H1 (cell line): ENCODE measurements around the gene MT1F. TPM values are rescaled to one million over a fixed set of nuclear protein-coding genes. Genes with fewer than 3 reads are reported as not detected.

Source experiments
- CTCF ChIA-PET: fragments of 300-600 bp; sonication (Branson Sonifier 250); formaldehyde crosslinking; loops from one replicate; lab custom pipeline; 2021; ENCODE audit not compliant: partially characterized antibody; lab: Charles Lee
- POLR2A ChIA-PET: fragments of 300-600 bp; sonication (Branson Sonifier 250); formaldehyde crosslinking; loops from one replicate; lab custom pipeline; 2021; ENCODE audit warnings: inconsistent platforms; ENCODE audit not compliant: partially characterized antibody; lab: Charles Lee
- DNase-seq, 2 experiments: peaks; one replicate each; pipeline versions ENCODE4 v3.0.0 to v3.0.0-alpha.2; 2010 to 2022; ENCODE audit warnings: low spot score in 2 of 2, low read depth in 1 of 2, mixed read lengths in 1 of 2
- FAIRE-seq: peaks from 2 replicates; lab custom pipeline; 2011; peaks lifted over from hg19 to GRCh38; lab: Jason Lieb, UNC
- H2AFZ ChIP-seq: 2 replicates; pipeline ENCODE4 v1.8.1; 2012; ENCODE audit warnings: low read length, inconsistent platforms
- H2AK5ac ChIP-seq: 2 replicates; pipeline ENCODE4 v1.6.1; 2013; ENCODE audit warnings: low read depth, low read length
- H2BK120ac ChIP-seq: replicated peaks from 2 replicates; pipeline ENCODE3; 2013; ENCODE audit warnings: low read depth, low read length, inconsistent platforms
- H2BK12ac ChIP-seq: 2 replicates; pipeline ENCODE4 v1.6.1; 2013; ENCODE audit warnings: low read depth, low read length
- H2BK15ac ChIP-seq: 2 replicates; pipeline ENCODE4 v1.6.1; 2013; ENCODE audit warnings: low read length
- H2BK20ac ChIP-seq: 2 replicates; pipeline ENCODE4 v1.6.1; 2013; ENCODE audit warnings: low read length
- H2BK5ac ChIP-seq: 2 replicates; pipeline ENCODE4 v1.6.1; 2013; ENCODE audit warnings: low read depth, low read length
- H3K14ac ChIP-seq: 2 replicates; pipeline ENCODE4 v1.6.1; 2013; ENCODE audit warnings: inconsistent platforms; ENCODE audit not compliant: insufficient read length
- H3K18ac ChIP-seq: 2 replicates; pipeline ENCODE4 v1.6.1; 2013; ENCODE audit warnings: low read length; ENCODE audit errors: extremely low read depth
- H3K23ac ChIP-seq: 2 replicates; pipeline ENCODE4 v1.6.1; 2013; ENCODE audit warnings: inconsistent platforms; ENCODE audit not compliant: insufficient read length
- H3K23me2 ChIP-seq: 2 replicates; pipeline ENCODE4 v1.6.1; 2013; ENCODE audit warnings: low read depth, low read length
- H3K27ac ChIP-seq: 2 replicates; pipeline ENCODE4 v1.6.1; 2011; ENCODE audit warnings: low read depth, low read length, inconsistent platforms
- H3K27me3 ChIP-seq, 4 experiments: replicated peaks in 1 of 4; 1 replicate in 1 of 4; 2 replicates in 3 of 4; pipeline versions ENCODE4 v1.6.1 to v1.8.1; 2011 to 2013; ENCODE audit warnings: low read length in 3 of 4, mild to moderate bottlenecking in 3 of 4, inconsistent platforms in 2 of 4, mixed read lengths in 2 of 4, moderate library complexity in 1 of 4; ENCODE audit not compliant: control insufficient read depth in 3 of 4, insufficient read depth in 3 of 4; ENCODE audit errors: extremely low read depth in 1 of 4
- H3K36me3 ChIP-seq, 4 experiments: 2 replicates each; pipeline versions ENCODE4 v1.6.1 to v1.8.1; 2011 to 2013; ENCODE audit warnings: mild to moderate bottlenecking in 4 of 4, low read length in 3 of 4, moderate library complexity in 2 of 4, control low read depth in 1 of 4, inconsistent platforms in 1 of 4; ENCODE audit not compliant: insufficient read depth in 4 of 4, control insufficient read depth in 2 of 4
- H3K4ac ChIP-seq: replicated peaks from 2 replicates; pipeline ENCODE3; 2013; ENCODE audit warnings: low read length, low read depth, mixed read lengths, inconsistent platforms; ENCODE audit not compliant: insufficient read length
- H3K4me1 ChIP-seq, 4 experiments: replicated peaks in 1 of 4; 1 replicate in 1 of 4; 2 replicates in 3 of 4; pipeline versions ENCODE4 v1.6.1 to v1.8.1; 2011 to 2013; ENCODE audit warnings: low read length in 3 of 4, inconsistent platforms in 2 of 4, mixed read lengths in 1 of 4; ENCODE audit not compliant: insufficient read depth in 4 of 4, control insufficient read depth in 3 of 4
- H3K4me2 ChIP-seq, 2 experiments: 2 replicates each; pipeline versions ENCODE4 v1.6.1 to v1.8.1; 2011 to 2013; ENCODE audit warnings: low read depth in 2 of 2, low read length in 2 of 2, control low read depth in 1 of 2, inconsistent platforms in 1 of 2, mild to moderate bottlenecking in 1 of 2; ENCODE audit not compliant: insufficient read depth in 1 of 2
- H3K4me3 ChIP-seq, 4 experiments: fragments of 200-600, 300-600 bp in 1 of 4; sonication (generic), shearing (Covaris generic), sonication (Bioruptor Twin) in 1 of 4; 2 replicates each; pipeline versions ENCODE4 v1.5.1 to v1.8.1; 2011 to 2016; ENCODE audit warnings: low read length in 4 of 4, low read depth in 3 of 4, control low read depth in 2 of 4, inconsistent platforms in 2 of 4, mild to moderate bottlenecking in 2 of 4, mixed read lengths in 1 of 4, moderate library complexity in 1 of 4; ENCODE audit not compliant: insufficient read depth in 2 of 4; ENCODE audit errors: extremely low read depth in 1 of 4
- H3K56ac ChIP-seq: replicated peaks from 2 replicates; pipeline ENCODE3; 2013; ENCODE audit warnings: low read depth, mild to moderate bottlenecking, mixed read lengths, low read length, inconsistent platforms; ENCODE audit not compliant: insufficient read length
- H3K79me1 ChIP-seq: 2 replicates; pipeline ENCODE4 v1.6.1; 2013; ENCODE audit warnings: low read depth, low read length, control low read depth
- H3K79me2 ChIP-seq, 2 experiments: 2 replicates each; pipeline versions ENCODE4 v1.6.1 to v1.8.1; 2012 to 2013; ENCODE audit warnings: low read length in 2 of 2, mild to moderate bottlenecking in 2 of 2, inconsistent platforms in 1 of 2; ENCODE audit not compliant: insufficient read depth in 2 of 2, control insufficient read depth in 1 of 2
- H3K9ac ChIP-seq, 4 experiments: replicated peaks in 1 of 4; 1 replicate in 1 of 4; 2 replicates in 3 of 4; pipeline versions ENCODE4 v1.6.1 to v1.8.1; 2011 to 2013; ENCODE audit warnings: low read depth in 3 of 4, low read length in 3 of 4, control low read depth in 2 of 4, mild to moderate bottlenecking in 2 of 4, moderate library complexity in 2 of 4, inconsistent platforms in 1 of 4; ENCODE audit errors: extremely low read depth in 1 of 4
- H3K9me3 ChIP-seq, 2 experiments: 2 replicates each; pipeline versions ENCODE4 v1.6.1 to v1.8.1; 2012 to 2013; ENCODE audit warnings: mild to moderate bottlenecking in 2 of 2, moderate library complexity in 2 of 2, control low read depth in 1 of 2, inconsistent platforms in 1 of 2, low read depth in 1 of 2, low read length in 1 of 2, mixed read lengths in 1 of 2; ENCODE audit not compliant: insufficient read depth in 2 of 2
- H4K20me1 ChIP-seq, 2 experiments: replicated peaks in 1 of 2; 2 replicates each; pipeline versions ENCODE3 to v1.8.1; 2011 to 2013; ENCODE audit warnings: inconsistent platforms in 2 of 2, low read length in 2 of 2, mild to moderate bottlenecking in 1 of 2; ENCODE audit not compliant: insufficient read depth in 2 of 2, control insufficient read depth in 1 of 2
- H4K5ac ChIP-seq: 2 replicates; pipeline ENCODE4 v1.6.1; 2013; ENCODE audit warnings: low read length, low read depth, mixed read lengths, inconsistent platforms; ENCODE audit not compliant: insufficient read length
- H4K8ac ChIP-seq: 2 replicates; pipeline ENCODE4 v1.8.0; 2013; ENCODE audit warnings: mild to moderate bottlenecking, moderate library complexity, low read length, inconsistent platforms; ENCODE audit not compliant: insufficient read depth; ENCODE audit errors: extremely low read depth
- H4K91ac ChIP-seq: replicated peaks from 2 replicates; pipeline ENCODE3; 2013; ENCODE audit warnings: low read length, mixed read lengths, inconsistent platforms; ENCODE audit not compliant: insufficient read length
- POU5F1 ChIP-seq: IDR thresholded peaks from 2 replicates; pipeline ENCODE4 v1.6.1; 2011; ENCODE audit warnings: low read depth, mild to moderate bottlenecking, low read length, moderate library complexity
- SUZ12 ChIP-seq: fragments of 200-600 bp; sonication (generic); IDR thresholded peaks from 2 replicates; pipeline ENCODE4 v1.6.1; 2012; ENCODE audit warnings: mild to moderate bottlenecking, inconsistent platforms, low read length, moderate library complexity, mixed read lengths
- WGBS, 2 experiments: shearing (Covaris generic) in 1 of 2; methylation state at CpG; one replicate each; pipeline versions ENCODE4 v1.1.6 to v1.1.7; 2013 to 2015; ENCODE audit warnings: low lambda C conversion rate in 2 of 2, mixed read lengths in 2 of 2, inconsistent platforms in 1 of 2, low coverage in 1 of 2, missing lambda C conversion rate in 1 of 2; ENCODE audit not compliant: insufficient replicate concordance in 2 of 2, insufficient coverage in 1 of 2, insufficient read length in 1 of 2; ENCODE audit errors: extremely low coverage in 1 of 2, missing lambda C conversion rate in 1 of 2; 5-methylcytosine and 5-hydroxymethylcytosine counted together
- polyA plus RNA-seq, 7 experiments: library from polyadenylated mRNA; depleted of rRNA in 3 of 7; stranded (reverse) in 5 of 7; unstranded in 2 of 7; fragments of >200 nt in 5 of 7; fragments of 200-250 nt in 2 of 7; gene quantifications; 1 replicate in 5 of 7; 2 replicates in 1 of 7; 4 replicates in 1 of 7; pipeline versions ENCODE4 v1.2.1 to v1.2.3, GENCODE V29; 2011 to 2013; ENCODE audit warnings: missing spikeins in 2 of 7, mixed read lengths in 2 of 7
- total RNA-seq: library from RNA; stranded (reverse); fragmentation: NEBNext Ultra II Directional; extraction: Animal tissue kit (Norgen Biotek cat#: 25700); gene quantifications from 2 replicates; pipeline ENCODE4 v1.2.1, GENCODE V29; 2021

The MT1F gene
- total and polyA plus RNA-seq, 2 of the 8 experiments (the other 6 are each of a cell fraction or from before 2014, with no cell fraction given) = 5.9 to 20.8 TPM

DNA sequence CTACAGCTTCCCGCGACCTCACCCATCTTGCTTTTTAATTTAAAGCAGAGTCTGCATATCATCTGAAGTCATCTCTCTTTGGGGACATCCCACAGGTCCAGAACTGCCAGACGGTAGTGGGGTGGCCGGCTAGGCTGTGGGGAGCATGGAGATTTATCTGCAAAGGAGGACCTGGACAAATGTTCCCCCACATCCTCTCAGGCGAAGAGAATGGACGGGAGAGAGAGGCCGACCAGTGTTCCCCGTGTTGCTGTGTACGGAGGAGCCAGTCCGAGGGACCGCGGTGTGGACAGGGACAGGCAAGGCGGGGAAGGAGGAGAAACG is 26.0 kb upstream of the MT1F start:
- Histone ChIP-seq H3K4me1 (peaks cover 0 to 12% (median 6%) of the 10 kb centered on the region in 4 experiments; a peak in 6 of 7 replicates), H2AFZ (no peak overlapping the region), H3K18ac (peak overlapping the region; percentile 62; the same call in 1 of the 2 replicates), H4K8ac (no peak overlapping the region), H3K79me1 (no peaks in the 10 kb centered on the region), H2BK5ac (no peak overlapping the region), H4K5ac (no peak overlapping the region), H2BK20ac (no peak overlapping the region), H2BK12ac (no peak overlapping the region), H3K4me2 (peak overlapping the region; percentile 68 to 72), H3K4me3 (peak overlapping the region; percentile 22 to 56 (median 32); a peak in 4 of 8 replicates), H3K27me3 (peaks cover 88 to 98% (median 96%) of the 10 kb centered on the region in 4 experiments), H2AK5ac (no peak overlapping the region), H4K20me1 (peaks cover 14 to 28% of the 10 kb centered on the region in 2 experiments), H3K4ac (no peak overlapping the region), H3K56ac (no peak overlapping the region), H3K9ac (no peak overlapping the region), H4K91ac (no peak overlapping the region), H2BK120ac (no peak overlapping the region), H2BK15ac (no peak overlapping the region), H3K36me3 (no peaks in the 10 kb centered on the region; a peak in 1 of 8 replicates), H3K14ac (no peak overlapping the region), H3K23ac (no peak overlapping the region), H3K9me3 (no peaks in the 10 kb centered on the region), H3K79me2 (no peaks in the 10 kb centered on the region), H3K27ac (no peak overlapping the region), H3K23me2 (peaks cover 4% of the 10 kb centered on the region; the same call in 1 of the 2 replicates)
- CTCF ChIA-PET = interaction anchor here (1.4 to 3.1 kb wide), 4 partner anchors 9 to 37 kb away, joined by 3 to 12 read pairs (median 6); no protein-coding TSS in a partner anchor
- WGBS, 2 experiments = 8% methylated on average over 11 of the region's 14 CpGs; no CpG with 5 or more reads in 1 of the 2 experiments
- POLR2A ChIA-PET = interaction anchor here (0.6 to 2.2 kb wide), 6 partner anchors 9 to 55 kb away, joined by 3 to 8 read pairs (median 3); partner anchors contain the start of genes MT1G and MT1H
- FAIRE-seq = no peak
- DNase-seq = no peak
- TF ChIP-seq SUZ12 = peak; percentile 87
- no peak for TF ChIP-seq POU5F1
